ENCODE results near the gene STRIP2. TPM values are rescaled to one million over a fixed set of nuclear protein-coding genes. Genes with fewer than 3 reads are reported as not detected.

Gene STRIP2
- total and polyA plus RNA-seq, 2 donors (not counting 1 experiment from before 2014, with no cell fraction given) = 0.21 to 0.79 TPM

- intact Hi-C loops (cut with micrococcal nuclease) = no loop called here
- Histone ChIP-seq H3K36me3 (replicated peaks in 1 of 2; ENCODE audit: control extremely low read depth in 1 of 2, control insufficient read depth in 1 of 2, extremely low read depth in 1 of 2, insufficient read depth in 2 of 2, low read length in 1 of 2) (peaks cover 3 to 14% of the 10 kb centered on the region in 2 experiments), H3K4me3 (ENCODE audit: control extremely low read depth in 1 of 5, extremely low read depth in 1 of 5, insufficient read depth in 1 of 5, low read depth in 2 of 5, low read length in 4 of 5) (no peak overlapping the region), H3K27ac (ENCODE audit: low read length in 2 of 2) (no peak overlapping the region), H3K4me1 (ENCODE audit: control insufficient read depth in 2 of 2, insufficient read depth in 2 of 2, low read length in 2 of 2) (no peaks in the 10 kb centered on the region), H3K4me2 (replicated peaks; ENCODE audit: low read depth, low read length, poor library complexity, severe bottlenecking) (no peak overlapping the region), H3K9ac (ENCODE audit: low read length) (no peak overlapping the region), H3K27me3 (replicated peaks in 1 of 4; ENCODE audit: control extremely low read depth in 1 of 4, control insufficient read depth in 3 of 4, insufficient read depth in 4 of 4, low read length in 3 of 4) (no peaks in the 10 kb centered on the region), H3K79me2 (ENCODE audit: control insufficient read depth, insufficient read depth, low read length) (no peaks in the 10 kb centered on the region), H3K9me3 (ENCODE audit: control extremely low read depth in 1 of 3, control insufficient read depth in 2 of 3, insufficient read depth in 1 of 3, low read length in 2 of 3) (no peaks in the 10 kb centered on the region), H4K20me1 (ENCODE audit: control insufficient read depth, insufficient read depth, low read length, poor library complexity, severe bottlenecking) (no peaks in the 10 kb centered on the region), H2AFZ (ENCODE audit: insufficient read depth, low read depth, low read length, poor library complexity, severe bottlenecking) (no peak overlapping the region)
- Mint-ChIP-seq H3K4me1 (no peaks in the 10 kb centered on the region), H3K9me3 (ENCODE audit: insufficient read depth) (no peaks in the 10 kb centered on the region), H3K4me3 (no peak overlapping the region), H3K27me3 (no peaks in the 10 kb centered on the region), H3K27ac (no peak overlapping the region)
- no peak for DNase-seq
- no CpG with 5 or more reads among the region's 1 CpG for WGBS (ENCODE audit: insufficient coverage)
- TF ChIP-seq CTCF (IDR thresholded peaks at IDR 0.05) = no peak
- TF ChIP-seq EZH2 (IDR thresholded peaks at IDR 0.05; ENCODE audit: borderline replicate concordance, insufficient read depth, low read depth, low read length, poor library complexity, severe bottlenecking) = no peak
- no peak for ATAC-seq (ENCODE audit: low read depth)
- POLR2A ChIA-PET = no interaction called here
- CTCF ChIA-PET = interaction anchor here (0.5 kb wide), 1 partner anchor 1439 kb away, joined by 3 read pairs; no protein-coding TSS in a partner anchor
These were observed 49.1 kb upstream of the STRIP2 start for GRCh38 chr7:129385116-129385515.

GRCh38 chr7:129385598-129385997 lies 48.6 kb upstream of the STRIP2 start:
- H2AFZ ChIP-seq (ENCODE audit: insufficient read depth, low read depth, low read length, poor library complexity, severe bottlenecking) = no peak overlapping the region
- DNase-seq (no peak), ATAC-seq (ENCODE audit: low read depth) (no peak)
- no peak overlapping the region for H3K4me2 ChIP-seq (replicated peaks; ENCODE audit: low read depth, low read length, poor library complexity, severe bottlenecking)
- H3K27me3 ChIP-seq (replicated peaks in 1 of 4; ENCODE audit: control extremely low read depth in 1 of 4, control insufficient read depth in 3 of 4, insufficient read depth in 4 of 4, low read length in 3 of 4) = no peaks in the 10 kb centered on the region
- no peak overlapping the region for H3K4me3 ChIP-seq (ENCODE audit: control extremely low read depth in 1 of 5, extremely low read depth in 1 of 5, insufficient read depth in 1 of 5, low read depth in 2 of 5, low read length in 4 of 5)
- H3K79me2 ChIP-seq (ENCODE audit: control insufficient read depth, insufficient read depth, low read length) = no peaks in the 10 kb centered on the region
- WGBS (ENCODE audit: insufficient coverage) = no CpG with 5 or more reads among the region's 4 CpGs
- peaks cover 3 to 15% of the 10 kb centered on the region in 2 experiments for H3K36me3 ChIP-seq (replicated peaks in 1 of 2; ENCODE audit: control extremely low read depth in 1 of 2, control insufficient read depth in 1 of 2, extremely low read depth in 1 of 2, insufficient read depth in 2 of 2, low read length in 1 of 2)
- POLR2A ChIA-PET = no interaction called here
- TF ChIP-seq EZH2 (IDR thresholded peaks at IDR 0.05; ENCODE audit: borderline replicate concordance, insufficient read depth, low read depth, low read length, poor library complexity, severe bottlenecking) (no peak), CTCF (IDR thresholded peaks at IDR 0.05) (no peak)
- H3K4me1 Mint-ChIP-seq = no peaks in the 10 kb centered on the region
- H3K9me3 Mint-ChIP-seq (ENCODE audit: insufficient read depth) = no peaks in the 10 kb centered on the region
- intact Hi-C loops (cut with micrococcal nuclease) = no loop called here
- no peaks in the 10 kb centered on the region for H3K27me3 Mint-ChIP-seq
- H4K20me1 ChIP-seq (ENCODE audit: control insufficient read depth, insufficient read depth, low read length, poor library complexity, severe bottlenecking) = no peaks in the 10 kb centered on the region
- no peak overlapping the region for H3K4me3 Mint-ChIP-seq
- H3K27ac ChIP-seq (ENCODE audit: low read length in 2 of 2) = no peak overlapping the region
- H3K27ac Mint-ChIP-seq = no peak overlapping the region
- no peaks in the 10 kb centered on the region for H3K4me1 ChIP-seq (ENCODE audit: control insufficient read depth in 2 of 2, insufficient read depth in 2 of 2, low read length in 2 of 2)
- H3K9ac ChIP-seq (ENCODE audit: low read length) = no peak overlapping the region
- no peaks in the 10 kb centered on the region for H3K9me3 ChIP-seq (ENCODE audit: control extremely low read depth in 1 of 3, control insufficient read depth in 2 of 3, insufficient read depth in 1 of 3, low read length in 2 of 3)
- CTCF ChIA-PET = interaction anchor here (0.7 kb wide), 1 partner anchor 9 kb away, joined by 3 read pairs; no protein-coding TSS in a partner anchor
